Activated gamma-delta T cell treated with Interleukin-2 at 50 U/mL for 16 hours (primary cell): ENCODE data around the gene CCDC81.

Experiments
- DNase-seq: peaks from one replicate; pipeline ENCODE4 v3.0.0-alpha.2; 2020

CCDC81 gene

GRCh38 chr11:86469491-86470388, 95.1 kb downstream of the CCDC81 start:
- no peak for DNase-seq
